AG04450 (cell line): Measurements from ENCODE around the gene TUBB6. TPM values are rescaled to one million over a fixed set of nuclear protein-coding genes. Genes with fewer than 3 reads are reported as not detected.

Source experiments
- CTCF ChIA-PET: fragments of 300-600, 350-600 bp; formaldehyde crosslinking; extraction: SDS; loops from one replicate; lab custom pipeline; 2022; ENCODE audit warnings: antibody characterized with exemption, inconsistent platforms; lab: Charles Lee
- POLR2A ChIA-PET: fragments of 350-600 bp; formaldehyde crosslinking; extraction: SDS; loops from one replicate; lab custom pipeline; 2021; ENCODE audit warnings: antibody characterized with exemption, inconsistent platforms; lab: Yijun Ruan, JAX
- DNase-seq: peaks from one replicate; pipeline ENCODE4 v3.0.0-alpha.2; 2011; ENCODE audit warnings: low read depth, low spot score
- H3K27ac ChIP-seq: one replicate; pipeline ENCODE4 v1.5.1; 2012; ENCODE audit warnings: low read depth, low read length, control low read depth
- H3K27me3 ChIP-seq: one replicate; pipeline ENCODE4 v1.6.0; 2012; ENCODE audit warnings: low read length; ENCODE audit not compliant: control insufficient read depth, insufficient read depth
- H3K4me3 ChIP-seq: 2 replicates; pipeline ENCODE4 v1.5.1; 2011; ENCODE audit warnings: mild to moderate bottlenecking, low read depth, low read length, control low read depth
- H3K9me3 ChIP-seq: 2 replicates; pipeline ENCODE4 v1.5.1; 2012; ENCODE audit warnings: low read length; ENCODE audit not compliant: control insufficient read depth, insufficient read depth
- CTCF ChIP-seq: IDR thresholded peaks from 2 replicates; pipeline ENCODE4 v1.5.1; 2011; ENCODE audit warnings: low read depth, low read length, control low read depth, inconsistent platforms
- polyA plus RNA-seq: library from polyadenylated mRNA; depleted of rRNA; stranded (reverse); fragments of >200 nt; gene quantifications from 2 replicates; pipeline ENCODE4 v1.2.3, GENCODE V29; 2011

Gene TUBB6
- polyA plus RNA-seq, 1 experiment: 398 TPM

GRCh38 chr18:12310762-12311161, 2.7 kb downstream of the TUBB6 start:
- no peak for DNase-seq
- H3K9me3 ChIP-seq: peaks cover 13% of the 10 kb centered on the region
- H3K4me3 ChIP-seq: peak overlapping the region; percentile 23
- ChIA-PET POLR2A (interaction anchor here (0.6 to 1.1 kb wide), 3 partner anchors 17 to 1196 kb away, joined by 3 to 14 read pairs (median 4); no protein-coding TSS in a partner anchor), CTCF (interaction anchor here (0.5 to 2.1 kb wide), 5 partner anchors 22 to 380 kb away, joined by 3 to 19 read pairs (median 3); no protein-coding TSS in a partner anchor)
- peak overlapping the region; percentile 31 for H3K27ac ChIP-seq
- no peak; the same call in 1 of the 2 replicates for TF ChIP-seq CTCF
- H3K27me3 ChIP-seq: no peaks in the 10 kb centered on the region

- Histone ChIP-seq H3K9me3 (peaks cover 13% of the 10 kb centered on the region), H3K27me3 (no peaks in the 10 kb centered on the region), H3K4me3 (no peak overlapping the region), H3K27ac (no peak overlapping the region)
- no peak for TF ChIP-seq CTCF
- ChIA-PET POLR2A (interaction anchor here (1.0 kb wide), 1 partner anchor 25 kb away, joined by 5 read pairs; no protein-coding TSS in a partner anchor), CTCF (interaction anchor here (0.6 to 2.7 kb wide), 4 partner anchors 11 to 274 kb away, joined by 4 to 18 read pairs (median 10); no protein-coding TSS in a partner anchor)
- DNase-seq: no peak
These were observed 4.9 kb downstream of the TUBB6 start for GRCh38 chr18:12312976-12313375.

- Histone ChIP-seq H3K4me3 (no peak overlapping the region), H3K27me3 (no peaks in the 10 kb centered on the region), H3K27ac (no peak overlapping the region), H3K9me3 (peaks cover 13% of the 10 kb centered on the region)
- no peak for DNase-seq
- ChIA-PET CTCF (interaction anchor here (0.6 to 2.7 kb wide), 4 partner anchors 14 to 274 kb away, joined by 3 to 18 read pairs (median 9); no protein-coding TSS in a partner anchor), POLR2A (interaction anchor here (0.7 to 1.9 kb wide), 3 partner anchors 35 to 63 kb away, joined by 3 to 6 read pairs (median 3); partner anchors contain the start of gene AFG3L2)
- no peak for TF ChIP-seq CTCF
These were observed 5.6 kb downstream of the TUBB6 start for GRCh38 chr18:12313530-12314245.

- POLR2A ChIA-PET: interaction anchor here (0.5 to 1.9 kb wide), 3 partner anchors 32 to 62 kb away, joined by 3 to 7 read pairs (median 6); partner anchors contain the start of gene AFG3L2
- no peak for TF ChIP-seq CTCF
- H3K27ac ChIP-seq: no peak overlapping the region
- H3K9me3 ChIP-seq: peaks cover 13% of the 10 kb centered on the region
- CTCF ChIA-PET: interaction anchor here (0.6 to 2.7 kb wide), 6 partner anchors 12 to 275 kb away, joined by 3 to 18 read pairs (median 4); no protein-coding TSS in a partner anchor
- no peaks in the 10 kb centered on the region for H3K27me3 ChIP-seq
- no peak overlapping the region for H3K4me3 ChIP-seq
- no peak for DNase-seq
These were observed 6.7 kb downstream of the TUBB6 start for GRCh38 chr18:12314591-12315305.
